K562 (cell line): Measurements from ENCODE around the gene KDM5A. TPM values are rescaled to one million over a fixed set of nuclear protein-coding genes. Genes with fewer than 3 reads are reported as not detected.

Experiments
- CEBPB ChIP-seq: fragments of 450-650 bp; IDR thresholded peaks from 2 replicates; pipeline ENCODE4 v1.6.1; 2016; ENCODE audit warnings: missing genetic modification characterization, missing compliant biosample characterization
- CREB1 ChIP-seq, 2 experiments: sonication (generic) in 1 of 2; formaldehyde crosslinking in 1 of 2; IDR thresholded peaks; 2 replicates each; pipeline versions ENCODE4 v1.6.1 to v1.8.0; 2012 to 2022; ENCODE audit warnings: inconsistent platforms in 1 of 2, mild to moderate bottlenecking in 1 of 2, missing genetic modification reagents in 1 of 2, moderate library complexity in 1 of 2
- ETS1 ChIP-seq: conservative IDR thresholded peaks from 2 replicates; pipeline ENCODE4 v1.6.1; 2011; ENCODE audit warnings: low read depth, mild to moderate bottlenecking, low read length; ENCODE audit not compliant: control insufficient read depth
- FOXM1 ChIP-seq, 2 experiments: fragments of 450-650 bp in 1 of 2; sonication (generic) in 1 of 2; formaldehyde crosslinking in 1 of 2; IDR thresholded peaks; 2 replicates each; pipeline versions ENCODE4 v1.6.1 to v1.9.0; 2017 to 2022; ENCODE audit warnings: low read depth in 2 of 2, mild to moderate bottlenecking in 2 of 2, missing genetic modification reagents in 1 of 2, moderate library complexity in 1 of 2
- GATAD2B ChIP-seq: fragments of 450-650 bp; IDR thresholded peaks from 2 replicates; pipeline ENCODE4 v1.6.1; 2017; ENCODE audit warnings: mild to moderate bottlenecking, borderline replicate concordance
- KAT8 ChIP-seq: fragments of 450-650 bp; IDR thresholded peaks from 2 replicates; pipeline ENCODE4 v1.6.1; 2016; ENCODE audit warnings: low read depth, mild to moderate bottlenecking
- KLF10 ChIP-seq: fragments of 250-450 bp; sonication (Bioruptor Pico); IDR thresholded peaks from 2 replicates; pipeline ENCODE4 v1.6.1; 2021; ENCODE audit warnings: matching md5 sums
- LCOR ChIP-seq: sonication (generic); formaldehyde crosslinking; IDR thresholded peaks from 2 replicates; pipeline ENCODE4 v1.8.0; 2022; ENCODE audit warnings: mild to moderate bottlenecking, missing genetic modification reagents
- NEUROD1 ChIP-seq: fragments of 150-350 bp; IDR thresholded peaks from 2 replicates; pipeline ENCODE4 v1.6.1; 2014; ENCODE audit warnings: borderline replicate concordance, low read length, low read depth; ENCODE audit not compliant: partially characterized antibody
- POLR2H ChIP-seq: IDR thresholded peaks from 2 replicates; pipeline ENCODE4 v1.6.1; 2016; ENCODE audit warnings: missing genetic modification characterization, low read depth, mild to moderate bottlenecking, control low read depth, missing compliant biosample characterization, moderate library complexity
- POLR3G ChIP-seq: IDR thresholded peaks from 2 replicates; pipeline ENCODE4 v1.6.1; 2011; ENCODE audit not compliant: insufficient read length, insufficient replicate concordance; ENCODE audit errors: extremely low read depth
- RBM39 ChIP-seq: fragments of 200-400 bp; formaldehyde crosslinking; optimal IDR thresholded peaks from 2 replicates; pipeline ENCODE3; 2018; ENCODE audit warnings: low read depth, low read length
- SETDB1 ChIP-seq: IDR thresholded peaks from one replicate; pipeline ENCODE4 v1.6.1; 2012; ENCODE audit warnings: low read length, control low read depth, inconsistent platforms
- TAF7 ChIP-seq: fragments of 450-650 bp; IDR thresholded peaks from 2 replicates; pipeline ENCODE4 v1.6.1; 2016; ENCODE audit warnings: missing genetic modification characterization, missing compliant biosample characterization
- TSC22D4 ChIP-seq: fragments of 450-650 bp; IDR thresholded peaks from 2 replicates; pipeline ENCODE4 v1.6.1; 2016; ENCODE audit warnings: missing genetic modification characterization, missing biosample characterization, control low read depth
- XRCC5 ChIP-seq: fragments of 200-400 bp; formaldehyde crosslinking; IDR thresholded peaks from 2 replicates; pipeline ENCODE4 v1.6.1; 2017; ENCODE audit warnings: low read depth, mild to moderate bottlenecking, low read length
- YBX1 ChIP-seq: fragments of 450-650 bp; IDR thresholded peaks from 2 replicates; pipeline ENCODE4 v1.7.1; 2016; ENCODE audit warnings: mild to moderate bottlenecking
- ZBTB11 ChIP-seq, 3 experiments: fragments of 200-800 bp in 1 of 3; fragments of 250-450 bp in 1 of 3; fragments of 450-650 bp in 1 of 3; sonication (Bioruptor Pico) in 1 of 3; sonication (Bioruptor generic) in 1 of 3; formaldehyde crosslinking in 1 of 3; IDR thresholded peaks; 2 replicates each; pipeline versions ENCODE4 v1.6.1 to v1.8.0; 2016 to 2022; ENCODE audit warnings: mild to moderate bottlenecking in 2 of 3, missing genetic modification characterization in 2 of 3, missing compliant biosample characterization in 1 of 3, moderate library complexity in 1 of 3
- ZBTB34 ChIP-seq: fragments of 250-450 bp; sonication (Bioruptor Pico); IDR thresholded peaks from 2 replicates; pipeline ENCODE4 v1.8.0; 2021; ENCODE audit warnings: mild to moderate bottlenecking, moderate library complexity
- ZNF12 ChIP-seq: sonication (generic); formaldehyde crosslinking; IDR thresholded peaks from 2 replicates; pipeline ENCODE4 v1.4.0; 2020; ENCODE audit warnings: mild to moderate bottlenecking, missing genetic modification reagents
- ZNF143 ChIP-seq: sonication (generic); formaldehyde crosslinking; IDR thresholded peaks from 2 replicates; pipeline ENCODE4 v1.9.0; 2022; ENCODE audit warnings: mild to moderate bottlenecking, missing genetic modification reagents
- ZNF699 ChIP-seq: fragments of 250-450 bp; sonication (Bioruptor Pico); IDR thresholded peaks from 2 replicates; pipeline ENCODE4 v1.8.0; 2021; ENCODE audit warnings: mild to moderate bottlenecking, moderate library complexity; ENCODE audit not compliant: insufficient replicate concordance
- polyA plus RNA-seq, 8 experiments: library from polyadenylated mRNA; depleted of rRNA in 4 of 8; stranded (reverse) in 5 of 8; unstranded in 3 of 8; fragments of >200 nt; fragmentation: Nextera tagmentation in 2 of 8; fragmentation: Illumina TruSeq in 1 of 8; extraction: Ambion mirVana in 2 of 8; extraction: Trizol in 1 of 8; gene quantifications; 2 replicates each; pipeline versions ENCODE4 v1.2.1 to v1.2.3, GENCODE V29; 2011 to 2014; ENCODE audit warnings: inconsistent platforms in 1 of 8, missing spikeins in 1 of 8
- total RNA-seq, 7 experiments: library from RNA; depleted of rRNA in 6 of 7; stranded (reverse); fragments of >200 nt in 6 of 7; fragmentation: Illumina TruSeq in 2 of 7; extraction: Trizol in 2 of 7; gene quantifications; 2 replicates each; pipeline versions ENCODE4 v1.2.1 to v1.2.3, GENCODE V29; 2011 to 2021; ENCODE audit warnings: low replicate concordance in 1 of 7

KDM5A gene
- total and polyA plus RNA-seq, 9 of the 15 experiments (the other 6 are each of a cell fraction or from before 2014, with no cell fraction given) = 5.5 to 35.1 (median 13.1) TPM

GRCh38 chr12:401235-402028, 12.3 kb upstream of the KDM5A start, which contains the start of gene CCDC77 (continued):
- TF ChIP-seq POLR2H (tag) (0 out of 2 replicates have a peak, but pooled peaks have one; percentile 28), CEBPB (peak; percentile 84), LCOR (0 out of 2 replicates have a peak, but pooled peaks have one; percentile 27), CREB1 (IDR thresholded peaks at IDR 0.05) (peak; percentile 63; the same call in 1 of the 2 replicates), CREB1 (CRISPR knock-in tag; IDR thresholded peaks at IDR 0.05) (peak; percentile 78), ZNF12 (CRISPR knock-in tag) (no peak), POLR3G (no peak), GATAD2B (no peak), SETDB1 (no peak), TSC22D4 (tag) (no peak), ZBTB34 (no peak), KAT8 (no peak), RBM39 (no peak), KLF10 (no peak), ETS1 (peak; percentile 80; the same call in 1 of the 2 replicates), TAF7 (tag) (0 out of 2 replicates have a peak, but pooled peaks have one; percentile 61), NEUROD1 (peak; percentile 81), FOXM1 (IDR thresholded peaks at IDR 0.05; ENCODE audit: low read depth) (no peak), FOXM1 (CRISPR knock-in tag; IDR thresholded peaks at IDR 0.05; ENCODE audit: low read depth) (no peak), ZNF699 (CRISPR knock-in tag) (no peak), ZBTB11 (CRISPR knock-in tag; IDR thresholded peaks at IDR 0.05) (no peak), ZNF143 (CRISPR knock-in tag) (peak; percentile 93), XRCC5 (no peak), YBX1 (no peak)
